ENCODE data around the gene HELZ.

DNA sequence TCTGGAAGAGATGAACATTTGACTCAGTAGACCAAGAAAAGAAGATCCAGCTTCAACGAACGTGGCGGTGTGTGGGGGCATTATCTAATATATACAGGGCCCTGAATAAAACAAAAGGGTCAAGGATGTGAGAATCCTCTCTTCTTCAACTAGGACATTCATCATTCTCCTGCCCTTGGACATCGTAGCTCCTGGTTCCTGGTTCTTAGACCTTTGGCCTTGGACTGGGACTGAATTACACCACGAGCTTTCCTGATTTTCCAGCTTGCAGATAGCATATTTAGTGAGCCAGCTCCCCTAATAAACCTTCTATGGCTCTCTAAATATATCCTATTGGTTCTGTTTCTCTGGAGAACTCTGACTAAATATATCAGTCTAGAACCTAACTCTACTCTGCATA, 29.5 kb upstream of the HELZ start:
- TF ChIP-seq, protein P1, sequence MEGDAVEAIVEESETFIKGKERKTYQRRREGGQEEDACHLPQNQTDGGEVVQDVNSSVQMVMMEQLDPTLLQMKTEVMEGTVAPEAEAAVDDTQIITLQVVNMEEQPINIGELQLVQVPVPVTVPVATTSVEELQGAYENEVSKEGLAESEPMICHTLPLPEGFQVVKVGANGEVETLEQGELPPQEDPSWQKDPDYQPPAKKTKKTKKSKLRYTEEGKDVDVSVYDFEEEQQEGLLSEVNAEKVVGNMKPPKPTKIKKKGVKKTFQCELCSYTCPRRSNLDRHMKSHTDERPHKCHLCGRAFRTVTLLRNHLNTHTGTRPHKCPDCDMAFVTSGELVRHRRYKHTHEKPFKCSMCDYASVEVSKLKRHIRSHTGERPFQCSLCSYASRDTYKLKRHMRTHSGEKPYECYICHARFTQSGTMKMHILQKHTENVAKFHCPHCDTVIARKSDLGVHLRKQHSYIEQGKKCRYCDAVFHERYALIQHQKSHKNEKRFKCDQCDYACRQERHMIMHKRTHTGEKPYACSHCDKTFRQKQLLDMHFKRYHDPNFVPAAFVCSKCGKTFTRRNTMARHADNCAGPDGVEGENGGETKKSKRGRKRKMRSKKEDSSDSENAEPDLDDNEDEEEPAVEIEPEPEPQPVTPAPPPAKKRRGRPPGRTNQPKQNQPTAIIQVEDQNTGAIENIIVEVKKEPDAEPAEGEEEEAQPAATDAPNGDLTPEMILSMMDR (IDR thresholded peaks at IDR 0.05), result no peak
- TF ChIP-seq EP300 (IDR thresholded peaks at IDR 0.05), result no peak

Measured in ovary (tissue), 3 donors.